ENCODE data around the gene NAALADL1.

NAALADL1 gene

GRCh38 chr11:65083134-65083833, 24.9 kb upstream of the NAALADL1 start:
- TF ChIP-seq CTCF (IDR thresholded peaks at IDR 0.05; ENCODE audit: extremely low read depth, insufficient read depth, missing control alignments), result no peak
- in situ Hi-C loops (cut with MboI; ENCODE audit: low pct_unique_long_range_greater_than_20kb, low sequenced_read_pairs, unreplicated experiment), result no loop called here
- DNase-seq (ENCODE audit: low spot score), result no peak

- no peak for TF ChIP-seq CTCF (IDR thresholded peaks at IDR 0.05; ENCODE audit: extremely low read depth, insufficient read depth, missing control alignments)
Measured at GRCh38 chr11:65078786-65079342, 20.5 kb upstream of the NAALADL1 start.

GRCh38 chr11:65078151-65078550, 19.8 kb upstream of the NAALADL1 start:
- DNase-seq (ENCODE audit: low spot score), result peak; percentile 68
- in situ Hi-C loops (cut with MboI; ENCODE audit: low pct_unique_long_range_greater_than_20kb, low sequenced_read_pairs, unreplicated experiment), result no loop called here
- peak; percentile 84 for TF ChIP-seq CTCF (IDR thresholded peaks at IDR 0.05; ENCODE audit: extremely low read depth, insufficient read depth, missing control alignments)

More at GRCh38 chr11:65078786-65079342, 20.5 kb upstream of the NAALADL1 start:
- in situ Hi-C loops (cut with MboI; ENCODE audit: low pct_unique_long_range_greater_than_20kb, low sequenced_read_pairs, unreplicated experiment), result no loop called here
- no peak for DNase-seq (ENCODE audit: low spot score)

GRCh38 chr11:65077451-65077850, 19.1 kb upstream of the NAALADL1 start:
- TF ChIP-seq CTCF (IDR thresholded peaks at IDR 0.05; ENCODE audit: extremely low read depth, insufficient read depth, missing control alignments), result no peak
- in situ Hi-C loops (cut with MboI; ENCODE audit: low pct_unique_long_range_greater_than_20kb, low sequenced_read_pairs, unreplicated experiment), result no loop called here
- DNase-seq (ENCODE audit: low spot score), result no peak

GRCh38 chr11:65072631-65072966, 14.2 kb upstream of the NAALADL1 start:
- in situ Hi-C loops (cut with MboI; ENCODE audit: low pct_unique_long_range_greater_than_20kb, low sequenced_read_pairs, unreplicated experiment), result no loop called here
- DNase-seq (ENCODE audit: low spot score), result no peak
- no peak for TF ChIP-seq CTCF (IDR thresholded peaks at IDR 0.05; ENCODE audit: extremely low read depth, insufficient read depth, missing control alignments)

GRCh38 chr11:65071907-65072630, 13.7 kb upstream of the NAALADL1 start:
- DNase-seq (ENCODE audit: low spot score), result peak; percentile 63
- TF ChIP-seq CTCF (IDR thresholded peaks at IDR 0.05; ENCODE audit: extremely low read depth, insufficient read depth, missing control alignments), result no peak
- in situ Hi-C loops (cut with MboI; ENCODE audit: low pct_unique_long_range_greater_than_20kb, low sequenced_read_pairs, unreplicated experiment), result no loop called here
